Adrenal gland (tissue), 5 donors: ENCODE results near the gene APOC3.

Experiments
- CTCF ChIP-seq, 6 experiments: fragments of 450-650 bp in 4 of 6; fragments of 200-600 bp in 2 of 6; sonication (generic) in 1 of 6; IDR thresholded peaks; 1 replicate in 5 of 6; 2 replicates in 1 of 6; pipeline versions ENCODE4 v1.5.1 to v1.8.0; 2016 to 2021; ENCODE audit warnings: antibody characterized with exemption in 6 of 6, mild to moderate bottlenecking in 2 of 6, moderate library complexity in 1 of 6
- POLR2A ChIP-seq, 2 donors: fragments of 450-650 bp; IDR thresholded peaks; one replicate each; pipeline ENCODE4 v1.6.1; 2017; ENCODE audit warnings: antibody characterized with exemption in 2 of 2, mild to moderate bottlenecking in 2 of 2, moderate library complexity in 1 of 2
- donor health status: DM: no; HTN: no; CAD: no.

- TF ChIP-seq CTCF (IDR thresholded peaks at IDR 0.05) (no peak), POLR2A (IDR thresholded peaks at IDR 0.05) (no peak)
Measured at GRCh38 chr11:116819049-116819448, 10.7 kb upstream of the APOC3 start.
